HepG2 (cell line): Measurements from ENCODE around the gene CABLES2. TPM values are rescaled to one million over a fixed set of nuclear protein-coding genes. Genes with fewer than 3 reads are reported as not detected.
A peak's percentile ranks its signal among the peaks of the same experiment; 100 is the strongest.

Experiments
- ADNP ChIP-seq: sonication (generic); formaldehyde crosslinking; IDR thresholded peaks from 2 replicates; pipeline ENCODE4 v1.4.0; 2020; ENCODE audit warnings: missing genetic modification reagents
- BRF2 ChIP-seq: sonication (generic); formaldehyde crosslinking; IDR thresholded peaks from 2 replicates; pipeline ENCODE4 v1.8.1; 2022; ENCODE audit warnings: mild to moderate bottlenecking, missing genetic modification reagents
- CCDC6 ChIP-seq: sonication (generic); formaldehyde crosslinking; IDR thresholded peaks from 2 replicates; pipeline ENCODE4 v1.8.1; 2022; ENCODE audit warnings: mild to moderate bottlenecking, missing genetic modification reagents, moderate library complexity
- CHD2 ChIP-seq: IDR thresholded peaks from 2 replicates; pipeline ENCODE4 v1.6.1; 2011; ENCODE audit warnings: low read depth, low read length, improper control_type of control experiment
- HNF1A ChIP-seq, 2 experiments: sonication (generic) in 1 of 2; formaldehyde crosslinking in 1 of 2; IDR thresholded peaks; 2 replicates each; pipeline versions ENCODE4 v1.4.0 to v1.6.1; 2016 to 2020; ENCODE audit warnings: borderline replicate concordance in 1 of 2, low read depth in 1 of 2, mild to moderate bottlenecking in 1 of 2, missing genetic modification reagents in 1 of 2
- JDP2 ChIP-seq: sonication (generic); formaldehyde crosslinking; IDR thresholded peaks from 2 replicates; pipeline ENCODE4 v1.8.1; 2022; ENCODE audit warnings: missing genetic modification reagents, borderline replicate concordance
- KDM4B ChIP-seq: sonication (generic); formaldehyde crosslinking; IDR thresholded peaks from 2 replicates; pipeline ENCODE4 v1.4.0; 2020; ENCODE audit warnings: missing genetic modification reagents
- RFX1 ChIP-seq: fragments of 450-650 bp; IDR thresholded peaks from 2 replicates; pipeline ENCODE4 v1.6.1; 2017
- SNAPC2 ChIP-seq: sonication (generic); formaldehyde crosslinking; IDR thresholded peaks from 2 replicates; pipeline ENCODE4 v1.8.1; 2022; ENCODE audit warnings: mild to moderate bottlenecking, missing genetic modification reagents
- TFE3 ChIP-seq: IDR thresholded peaks from 2 replicates; pipeline ENCODE4 v1.6.1; 2016
- TRAFD1 ChIP-seq: sonication (generic); formaldehyde crosslinking; IDR thresholded peaks from 2 replicates; pipeline ENCODE4 v1.5.1; 2020; ENCODE audit warnings: missing genetic modification reagents, mild to moderate bottlenecking, borderline replicate concordance
- ZBTB42 ChIP-seq: sonication (generic); formaldehyde crosslinking; IDR thresholded peaks from 2 replicates; pipeline ENCODE4 v1.5.0; 2020; ENCODE audit warnings: mild to moderate bottlenecking, missing genetic modification reagents
- ZKSCAN5 ChIP-seq: sonication (generic); formaldehyde crosslinking; IDR thresholded peaks from 2 replicates; pipeline ENCODE4 v1.5.1; 2020; ENCODE audit warnings: mild to moderate bottlenecking, missing genetic modification reagents
- ZNF160 ChIP-seq: sonication (generic); formaldehyde crosslinking; IDR thresholded peaks from 2 replicates; pipeline ENCODE4 v1.8.0; 2022; ENCODE audit warnings: mild to moderate bottlenecking, inconsistent platforms, missing genetic modification reagents
- ZNF660 ChIP-seq: sonication (generic); formaldehyde crosslinking; IDR thresholded peaks from 2 replicates; pipeline ENCODE4 v1.5.1; 2020; ENCODE audit warnings: mild to moderate bottlenecking, low read depth, missing genetic modification reagents, borderline replicate concordance
- ZNF691 ChIP-seq: sonication (generic); formaldehyde crosslinking; IDR thresholded peaks from 2 replicates; pipeline ENCODE4 v1.4.0; 2020; ENCODE audit warnings: missing genetic modification reagents, low read depth, mild to moderate bottlenecking, borderline replicate concordance
- polyA plus RNA-seq, 8 experiments: library from polyadenylated mRNA; depleted of rRNA in 3 of 8; stranded (reverse) in 7 of 8; unstranded in 1 of 8; fragments of >200 nt; fragmentation: Illumina TruSeq in 4 of 8; extraction: Trizol in 4 of 8; gene quantifications; 2 replicates each; pipeline versions ENCODE4 v1.2.1 to v1.2.3, GENCODE V29; 2011 to 2016; ENCODE audit warnings: low read depth in 4 of 8, missing spikeins in 1 of 8, mixed read lengths in 1 of 8; ENCODE audit not compliant: insufficient read depth in 1 of 8
- total RNA-seq, 5 experiments: library from RNA; depleted of rRNA; stranded (reverse); fragments of >200 nt; fragmentation: Illumina TruSeq; extraction: Trizol; gene quantifications; 2 replicates each; pipeline ENCODE4 v1.2.3, GENCODE V29; 2016; ENCODE audit warnings: low read depth in 1 of 5

CABLES2 gene
- total and polyA plus RNA-seq, 2 of the 13 experiments (the other 11 are each of a cell fraction or from before 2014, with no cell fraction given), result 5.2 to 9.7 TPM

GRCh38 chr20:62382306-62383198 lies 24.5 kb downstream of the CABLES2 start (continued):
- TF ChIP-seq ZNF691 (CRISPR knock-in tag), result peak; percentile 73
- peak; percentile 68; the same call in 1 of the 2 replicates for TF ChIP-seq TRAFD1
- no peak for TF ChIP-seq CCDC6
- peak; percentile 66; the same call in 1 of the 2 replicates for TF ChIP-seq TFE3 (CRISPR knock-in tag)
- TF ChIP-seq ZBTB42 (CRISPR knock-in tag), result no peak
- no peak for TF ChIP-seq HNF1A (IDR thresholded peaks at IDR 0.05; ENCODE audit: low read depth)
- TF ChIP-seq HNF1A (CRISPR knock-in tag; IDR thresholded peaks at IDR 0.05; ENCODE audit: borderline replicate concordance), result no peak; the same call in 1 of the 2 replicates
- TF ChIP-seq ZNF660 (CRISPR knock-in tag), result peak; percentile 78; the same call in 1 of the 2 replicates
- TF ChIP-seq ZNF160 (CRISPR knock-in tag), result peak; percentile 90
- no peak for TF ChIP-seq BRF2 (CRISPR knock-in tag)
- TF ChIP-seq ADNP (CRISPR knock-in tag), result no peak
- TF ChIP-seq CHD2, result no peak
- TF ChIP-seq KDM4B, result peak; percentile 92; the same call in 1 of the 2 replicates
- TF ChIP-seq SNAPC2 (CRISPR knock-in tag), result no peak
- TF ChIP-seq ZKSCAN5 (CRISPR knock-in tag), result no peak
- TF ChIP-seq JDP2 (CRISPR knock-in tag), result no peak
- no peak for TF ChIP-seq RFX1
